GM19468 (cell line): ENCODE measurements around the gene UBTFL1.
"Not testable (repeated sequence)": the region's sequence is repeated elsewhere in the genome, so short reads cannot be mapped to it uniquely, and the experiment has no call there.

ENCODE experiments used
- ATAC-seq: cut with Tn5 transposase; IDR thresholded peaks from one replicate; pipeline ENCODE4 v1.9.1; 2021; ENCODE audit warnings: mild to moderate bottlenecking, moderate library complexity, moderate number of reproducible peaks; ENCODE audit not compliant: unreplicated experiment; ENCODE audit errors: extremely low read depth

The UBTFL1 gene, protein sequence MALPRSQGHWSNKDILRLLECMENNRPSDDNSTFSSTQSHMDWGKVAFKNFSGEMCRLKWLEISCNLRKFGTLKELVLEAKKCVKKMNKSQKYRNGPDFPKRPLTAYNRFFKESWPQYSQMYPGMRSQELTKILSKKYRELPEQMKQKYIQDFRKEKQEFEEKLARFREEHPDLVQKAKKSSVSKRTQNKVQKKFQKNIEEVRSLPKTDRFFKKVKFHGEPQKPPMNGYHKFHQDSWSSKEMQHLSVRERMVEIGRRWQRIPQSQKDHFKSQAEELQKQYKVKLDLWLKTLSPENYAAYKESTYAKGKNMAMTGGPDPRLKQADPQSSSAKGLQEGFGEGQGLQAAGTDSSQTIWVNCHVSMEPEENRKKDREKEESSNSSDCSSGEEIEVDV

DNA sequence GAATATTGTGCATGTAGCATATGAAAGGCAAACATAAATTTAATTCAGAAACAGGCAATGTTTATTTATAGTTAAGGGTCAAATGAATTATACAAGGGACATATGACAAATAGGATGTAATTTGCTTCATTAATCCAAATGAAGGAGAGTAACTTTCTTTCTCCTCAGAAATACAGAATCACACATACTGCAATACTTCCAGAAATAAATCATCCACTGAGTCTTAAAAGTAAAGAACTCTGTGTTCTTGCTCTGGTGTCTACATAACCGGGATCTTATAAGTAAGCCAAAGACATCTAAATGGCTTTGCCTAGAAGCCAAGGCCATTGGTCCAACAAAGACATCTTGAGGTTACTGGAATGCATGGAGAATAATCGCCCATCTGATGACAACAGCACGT is at the start of gene UBTFL1:
UBTFL1 (plus strand) TSS at position 301 of the 400 bp plus-strand sequence; CDS start at position 301, 0 bp downstream.
- not testable (repeated sequence) for ATAC-seq

DNA sequence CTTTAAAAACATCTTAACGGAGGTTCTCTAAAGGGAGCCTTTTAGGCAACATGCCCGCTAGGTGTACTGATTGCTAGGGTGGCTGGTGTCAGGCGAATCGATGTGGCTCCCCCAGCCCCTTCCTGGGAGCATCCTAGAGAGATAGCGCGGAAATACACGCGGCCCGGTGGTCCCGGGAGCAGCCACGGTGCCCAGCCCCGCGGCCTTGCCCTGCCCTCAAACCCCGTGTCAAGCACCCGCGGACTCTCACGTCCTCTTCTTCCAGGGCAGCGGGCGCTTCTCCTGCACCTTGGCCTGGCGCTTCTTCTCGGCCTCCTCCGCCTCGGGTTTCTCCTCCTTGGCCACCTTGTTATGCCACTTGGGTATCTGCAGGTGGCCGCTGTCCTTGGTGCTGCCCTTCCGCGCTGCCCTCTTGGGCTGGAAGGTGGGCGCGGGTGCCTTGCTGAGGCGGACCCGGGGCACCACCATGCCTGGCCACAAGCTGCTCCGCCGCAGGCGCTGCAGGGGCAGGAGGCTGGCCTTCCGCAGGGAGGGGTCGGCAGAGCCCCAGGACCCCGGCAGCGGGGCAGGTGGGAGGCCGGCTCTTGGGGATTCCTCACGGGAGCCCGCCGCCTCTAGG is 34.0 kb upstream of the UBTFL1 start:
- ATAC-seq = not testable (repeated sequence)

DNA sequence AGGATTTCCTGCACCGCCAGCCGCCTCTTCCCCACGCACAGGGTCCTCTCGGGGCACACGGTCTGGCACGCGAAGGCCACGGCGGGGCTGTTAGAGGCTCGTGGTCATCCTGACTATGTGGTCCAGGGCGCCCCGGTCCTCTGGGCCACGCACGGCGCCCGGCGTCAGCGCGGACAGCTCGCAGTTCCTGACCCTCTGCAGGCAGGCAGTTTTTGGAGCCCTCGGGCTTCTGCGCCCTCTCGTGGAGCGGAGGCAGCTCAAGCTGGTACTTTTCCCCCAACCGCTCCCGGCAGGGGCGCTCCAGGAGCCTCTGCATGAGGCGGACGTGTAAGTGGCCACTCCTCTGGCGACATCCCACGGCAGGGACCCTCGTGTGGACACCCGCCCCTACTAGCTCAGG is 33.4 kb upstream of the UBTFL1 start:
- ATAC-seq = not testable (repeated sequence)

DNA sequence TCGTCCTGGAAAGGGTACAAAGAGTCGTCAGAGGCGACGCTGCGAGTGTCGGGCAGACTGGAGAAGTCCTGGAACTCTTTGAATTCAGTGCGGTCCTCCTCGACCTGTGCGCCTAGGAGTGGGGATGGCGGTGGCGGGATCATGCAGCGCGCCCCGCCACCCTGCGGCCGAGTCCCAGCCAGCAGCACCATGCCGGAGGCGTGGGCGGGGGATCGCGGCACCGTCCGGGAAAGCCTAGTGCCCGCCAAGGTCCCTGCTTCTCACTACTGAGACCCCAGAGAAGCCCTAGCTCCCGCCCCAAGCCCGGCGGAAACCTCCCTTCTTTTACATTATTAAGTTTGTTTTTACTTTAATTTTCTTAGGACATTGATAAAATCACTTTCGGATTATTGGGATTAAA is 32.2 kb upstream of the UBTFL1 start:
- not testable (repeated sequence) for ATAC-seq

DNA sequence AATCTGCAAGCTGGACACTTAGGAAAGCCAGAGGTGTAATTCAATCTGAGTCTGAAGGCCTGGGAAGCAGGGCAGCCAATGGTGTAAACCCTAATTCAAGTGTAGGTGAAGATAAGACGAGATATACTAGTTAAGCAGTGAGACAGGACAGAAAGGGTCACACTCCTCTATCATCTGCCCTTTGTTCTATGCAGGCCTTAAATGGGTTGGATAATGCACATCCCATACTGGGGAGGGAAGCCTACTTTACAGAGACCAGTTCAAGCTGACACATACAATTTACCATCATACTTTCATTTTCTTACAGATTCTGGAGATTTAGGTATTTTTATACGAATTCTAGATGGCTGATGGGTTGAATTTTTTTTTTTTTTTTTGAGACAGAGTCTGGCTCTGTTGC is 3.0 kb downstream of the UBTFL1 start:
- not testable (repeated sequence) for ATAC-seq

DNA sequence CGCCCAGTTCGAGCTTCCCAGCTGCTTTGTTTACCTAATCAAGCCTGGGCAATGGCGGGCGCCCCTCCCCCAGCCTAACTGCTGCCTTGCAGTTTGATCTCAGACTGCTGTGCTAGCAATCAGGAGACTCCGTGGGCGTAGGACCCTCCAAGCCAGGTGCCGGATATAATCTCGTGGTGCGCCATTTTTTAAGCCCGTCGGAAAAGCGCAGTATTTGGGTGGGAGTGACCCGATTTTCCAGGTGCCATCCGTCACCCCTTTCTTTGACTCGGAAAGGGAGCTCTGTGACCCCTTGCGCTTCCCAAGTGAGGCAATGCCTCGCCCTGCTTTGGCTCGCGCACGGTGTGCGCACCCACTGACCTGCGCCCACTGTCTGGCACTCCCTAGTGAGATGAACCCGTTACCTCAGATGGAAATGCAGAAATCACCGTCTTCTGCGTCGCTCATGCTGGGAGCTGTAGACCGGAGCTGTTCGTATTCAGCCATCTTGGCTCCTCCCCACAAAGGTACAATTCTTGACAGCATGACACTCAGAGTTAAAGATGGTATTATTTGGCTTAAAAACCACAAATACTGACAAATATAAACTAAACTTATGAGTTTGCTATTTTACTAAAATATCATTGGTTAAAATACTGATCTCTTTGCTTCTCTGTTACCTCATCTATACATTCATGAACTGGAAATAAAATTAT is 9.6 kb downstream of the UBTFL1 start:
- not testable (repeated sequence) for ATAC-seq

DNA sequence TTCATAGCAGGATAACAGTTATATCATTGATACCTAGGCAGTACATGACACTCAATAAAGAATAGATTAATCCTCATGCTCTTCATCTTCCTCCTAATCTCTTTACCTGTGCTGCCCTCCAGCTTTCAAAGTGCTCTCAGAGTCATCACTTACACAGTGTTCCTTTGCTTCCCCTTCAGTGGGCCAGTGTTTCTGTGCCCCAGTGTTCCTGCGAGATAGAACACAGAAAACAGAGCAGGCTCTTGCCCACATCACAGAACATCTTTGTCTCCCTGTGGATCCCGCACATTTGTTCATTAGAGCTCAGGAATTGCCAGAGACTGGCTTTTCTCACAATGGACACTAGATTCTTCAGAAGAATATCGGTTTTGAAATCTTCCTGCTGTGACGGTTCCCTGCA is 12.5 kb downstream of the UBTFL1 start:
- ATAC-seq = not testable (repeated sequence)

DNA sequence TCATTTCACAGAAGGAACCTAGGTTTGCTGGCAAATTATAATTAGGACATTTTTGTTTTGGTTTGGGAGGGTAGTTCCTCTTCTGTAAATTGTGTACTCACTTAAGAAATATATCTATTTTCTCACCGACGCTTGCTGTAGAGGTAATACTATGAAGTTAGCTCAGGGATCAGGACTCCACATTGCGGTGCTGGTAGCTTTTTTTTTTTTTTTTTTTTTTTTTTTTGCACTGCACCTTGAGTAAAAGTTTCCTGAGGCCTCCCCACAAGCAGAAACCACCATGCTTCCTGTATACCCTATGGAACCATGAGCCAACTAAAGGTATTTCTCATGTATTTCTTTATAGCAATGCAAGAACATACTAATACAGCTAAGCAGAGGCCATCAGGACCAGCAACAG is 14.7 kb downstream of the UBTFL1 start:
- no peak for ATAC-seq

DNA sequence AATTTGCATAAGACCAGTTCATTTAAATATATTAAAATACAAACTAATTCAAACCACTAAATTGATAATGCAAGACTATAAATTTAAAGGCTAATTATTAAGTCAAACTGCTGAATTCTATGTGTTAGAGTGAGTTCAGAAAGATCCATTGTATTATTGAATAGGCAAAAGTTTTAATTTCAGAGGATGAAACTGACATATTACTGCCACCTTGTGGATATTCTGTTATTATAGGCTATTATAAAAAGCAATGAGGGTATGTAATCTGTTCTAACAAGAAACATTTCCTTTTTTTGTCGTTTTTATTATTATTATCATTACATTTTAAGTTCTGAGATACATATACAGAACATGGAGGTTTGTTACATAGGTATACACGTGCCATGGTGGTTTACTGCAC is 27.8 kb downstream of the UBTFL1 start:
- ATAC-seq = no peak

DNA sequence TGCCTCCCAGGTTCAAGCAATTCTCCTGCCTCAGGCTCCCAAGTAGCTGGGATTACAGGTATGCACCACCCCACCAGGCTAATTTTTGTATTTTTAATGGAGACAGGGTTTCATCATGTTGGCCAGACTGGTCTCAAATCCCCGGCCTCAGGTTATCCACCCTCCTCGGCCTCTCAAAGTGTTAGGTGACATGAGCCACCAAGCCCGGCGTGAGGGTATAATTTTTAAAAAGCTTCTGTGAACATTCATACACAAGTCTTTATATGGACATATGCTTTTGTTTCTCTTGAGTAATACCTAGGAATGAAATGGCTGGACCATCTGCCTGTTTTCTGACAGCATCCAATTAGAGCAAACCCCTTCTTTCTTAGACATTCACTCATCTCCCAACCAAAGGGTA is 34.4 kb downstream of the UBTFL1 start:
- ATAC-seq = no peak

DNA sequence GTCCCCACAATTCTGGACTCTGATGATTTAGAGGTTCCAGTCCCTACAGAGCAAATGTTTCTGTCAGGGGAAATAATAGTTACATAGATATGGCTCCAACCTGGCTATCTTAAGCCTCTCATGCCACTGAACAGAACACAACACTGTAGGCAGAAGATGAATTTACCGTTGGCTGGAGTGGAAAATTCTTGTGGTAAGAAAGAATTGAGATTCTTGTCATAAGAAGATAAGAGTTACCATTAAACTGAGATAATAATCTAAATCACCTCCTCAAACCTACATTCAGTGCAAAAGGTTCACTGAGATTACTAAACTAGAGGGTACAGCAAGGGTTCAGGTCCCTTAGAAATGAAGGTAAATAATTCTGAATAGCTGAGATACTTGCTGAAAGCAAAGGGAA is 38.6 kb downstream of the UBTFL1 start:
- no peak for ATAC-seq

DNA sequence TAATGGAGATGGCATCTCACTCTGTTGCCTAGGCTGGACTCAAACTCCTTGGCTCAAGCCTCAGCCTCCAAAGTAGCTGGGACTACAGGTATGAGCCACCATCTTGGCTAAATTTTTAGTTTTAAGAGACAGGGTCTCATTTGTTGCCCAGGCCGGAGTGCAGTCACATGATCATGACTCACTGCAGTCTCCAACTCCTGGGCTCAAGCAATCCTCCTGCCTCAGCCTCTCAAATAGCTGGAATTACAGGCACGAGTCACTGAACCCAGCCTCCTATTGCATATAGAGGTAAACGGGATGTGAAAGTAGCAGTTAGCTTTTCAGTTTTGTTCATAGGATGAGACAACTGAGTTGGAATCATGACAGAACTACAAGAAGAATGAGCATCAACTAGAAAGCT is 39.2 kb downstream of the UBTFL1 start:
- ATAC-seq = no peak

DNA sequence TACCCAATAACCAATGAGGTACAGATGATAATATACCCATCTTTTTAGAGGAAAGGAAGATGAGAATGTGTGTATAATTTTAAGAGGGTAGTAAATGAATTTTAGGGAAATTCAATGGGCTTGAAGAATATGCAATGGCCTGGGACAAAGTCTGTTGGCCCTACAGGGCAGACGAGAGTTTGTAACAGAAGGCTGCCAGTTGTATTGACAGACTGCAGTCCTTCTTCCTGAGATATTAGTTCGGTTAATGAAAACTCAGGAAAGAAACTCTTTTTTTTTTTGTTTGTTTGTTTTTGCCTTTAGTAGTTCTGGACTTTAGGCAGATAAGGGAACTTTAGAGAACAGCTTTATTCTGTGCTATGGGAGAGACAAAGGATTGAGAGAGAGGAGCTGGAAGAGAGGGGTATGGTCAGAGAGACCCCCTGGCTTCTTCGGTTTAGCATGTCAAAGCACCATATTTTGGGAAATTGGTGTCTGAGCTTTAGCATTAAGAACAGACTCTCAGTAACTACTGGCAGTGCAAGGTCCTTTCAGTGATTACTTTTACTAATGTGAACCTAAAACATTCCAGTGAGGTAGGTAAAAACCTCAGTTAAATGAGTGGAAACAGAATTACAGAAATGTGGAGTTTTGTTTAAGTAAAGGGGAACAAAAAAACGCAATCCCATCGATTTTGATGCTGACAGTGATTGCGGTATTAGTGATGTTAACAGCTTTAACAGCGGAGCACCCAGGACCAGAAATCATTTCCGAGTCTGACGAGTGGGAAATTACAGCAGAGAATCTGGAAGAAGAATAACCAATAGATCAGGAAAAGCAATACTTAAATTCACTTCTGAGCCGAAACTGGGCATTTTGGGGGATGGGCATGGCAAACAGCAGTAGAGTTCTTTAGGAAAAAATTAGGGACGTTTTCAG is 48.1 kb downstream of the UBTFL1 start:
- ATAC-seq = no peak

DNA sequence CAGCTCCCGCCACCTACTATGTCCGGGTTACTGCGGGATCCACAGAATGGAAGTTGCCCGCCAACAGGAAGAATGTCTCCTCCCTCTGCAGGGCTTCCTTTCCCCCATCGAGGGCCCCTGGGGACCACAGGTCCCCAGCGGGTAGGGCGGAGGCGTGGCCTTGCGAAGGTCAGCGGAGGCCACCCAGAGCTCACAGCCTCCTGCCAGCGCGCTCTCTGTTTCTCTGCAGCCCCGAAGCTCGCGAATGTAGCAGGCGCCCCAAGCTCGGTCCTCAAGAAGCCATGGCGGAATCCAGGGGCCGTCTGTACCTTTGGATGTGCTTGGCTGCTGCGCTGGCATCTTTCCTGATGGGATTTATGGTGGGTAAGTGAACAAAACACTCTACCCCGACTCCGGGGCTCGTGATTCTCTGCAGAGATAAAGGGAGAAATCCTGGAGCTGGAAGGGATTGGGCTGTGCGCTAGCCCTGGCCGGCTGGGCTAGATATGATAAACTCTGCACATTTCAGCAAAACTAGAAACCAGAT is 48.8 kb downstream of the UBTFL1 start, which contains the start of gene NAALAD2:
NAALAD2 (plus strand) TSS at position 186 of the 526 bp plus-strand sequence; CDS start at position 282, 96 bp downstream.
- no peak for ATAC-seq

DNA sequence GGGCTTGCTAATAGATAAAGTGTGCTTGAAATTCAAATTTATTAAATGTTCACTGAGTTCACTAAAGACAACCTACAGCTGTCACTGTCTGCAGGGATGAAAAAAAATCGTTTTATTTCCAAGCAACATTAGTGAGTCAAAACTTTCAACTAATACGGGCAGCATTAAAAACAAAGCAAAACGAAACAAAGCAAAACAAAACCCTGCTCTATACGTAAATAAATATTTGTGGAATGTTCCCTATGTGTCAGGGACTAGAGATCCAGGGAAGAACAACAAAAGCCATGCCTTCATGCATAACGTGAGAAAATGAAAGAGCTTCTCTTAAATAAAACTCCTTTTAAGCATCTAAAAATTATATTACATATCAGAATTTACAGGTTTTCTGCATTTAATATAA is 49.3 kb downstream of the UBTFL1 start:
- ATAC-seq = no peak
